OCI-M2 (cell line): Measurements from ENCODE around the gene POM121C.
"Not testable (repeated sequence)": the region's sequence is repeated elsewhere in the genome, so short reads cannot be mapped to it uniquely, and the experiment has no call there.

ENCODE experiments used
- DNase-seq: peaks from one replicate; lab custom pipeline; 2025; ENCODE audit not compliant: unreplicated experiment; lab: John Stamatoyannopoulos, UW

POM121C gene

DNA sequence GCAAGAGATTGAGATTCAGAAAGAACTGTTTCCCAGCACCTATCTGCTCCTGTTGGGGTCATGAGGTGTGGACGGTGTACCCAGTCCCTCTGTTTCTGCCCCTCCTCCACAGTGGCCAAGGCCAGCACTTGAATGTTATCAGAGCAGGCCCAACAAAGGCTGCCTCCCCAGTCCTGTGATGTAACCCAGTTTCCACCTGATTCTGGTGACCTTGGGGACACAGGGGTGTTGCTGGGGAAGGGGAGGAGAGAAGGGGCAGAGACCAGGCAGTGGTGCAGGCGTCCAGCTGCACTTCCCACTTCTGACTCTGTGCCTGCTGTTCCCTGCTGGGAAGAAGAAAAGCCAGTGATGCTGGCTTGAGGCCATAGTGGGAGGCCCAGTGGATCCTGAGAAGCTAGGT is 88.2 kb downstream of the POM121C start:
- not testable (repeated sequence) for DNase-seq

DNA sequence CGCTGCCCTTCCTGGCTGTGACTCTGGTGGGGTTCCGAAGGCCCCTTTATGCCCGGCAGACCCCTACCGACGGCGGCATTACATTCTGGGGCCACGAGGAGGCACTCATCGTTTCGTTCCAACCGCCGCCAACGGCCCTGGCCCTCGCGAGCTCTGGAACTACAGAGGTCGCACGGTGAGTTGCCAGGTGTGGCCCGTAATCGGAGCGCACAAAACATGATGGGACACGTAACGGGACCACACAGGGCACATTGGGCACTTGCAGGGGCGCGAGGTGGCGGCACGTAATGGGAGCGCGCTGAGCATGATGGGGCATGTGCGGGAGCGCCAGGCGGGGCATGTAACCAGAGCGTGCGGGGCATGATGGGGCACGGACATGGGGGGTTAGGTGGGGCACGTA is 90.8 kb downstream of the POM121C start, which contains the start of gene TRIM73:
Gene TRIM73, plus strand, starts transcription at position 301 of the 400 bp plus-strand sequence. CDS start 3,305 bp downstream, outside the sequence.
- DNase-seq: not testable (repeated sequence)

DNA sequence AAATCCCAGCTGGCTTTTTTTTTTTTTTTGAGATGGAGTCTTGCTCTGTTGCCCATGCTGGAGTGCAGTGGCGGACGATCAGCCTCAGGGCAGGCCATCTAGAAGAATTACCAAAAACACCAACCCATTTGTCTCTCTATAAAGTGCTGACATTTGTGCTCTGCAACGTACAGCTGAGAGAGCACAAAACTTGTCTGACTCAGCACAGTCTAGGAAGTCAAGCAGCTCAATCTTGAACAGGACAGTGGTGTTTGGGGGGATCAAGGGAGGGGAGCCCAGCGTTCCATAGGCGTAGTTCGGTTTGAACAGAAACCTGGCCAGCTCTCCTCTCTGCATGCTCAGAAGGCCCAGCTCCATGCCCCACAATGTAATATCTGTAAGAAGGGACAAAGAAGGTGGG is 92.9 kb downstream of the POM121C start:
- DNase-seq: not testable (repeated sequence)

DNA sequence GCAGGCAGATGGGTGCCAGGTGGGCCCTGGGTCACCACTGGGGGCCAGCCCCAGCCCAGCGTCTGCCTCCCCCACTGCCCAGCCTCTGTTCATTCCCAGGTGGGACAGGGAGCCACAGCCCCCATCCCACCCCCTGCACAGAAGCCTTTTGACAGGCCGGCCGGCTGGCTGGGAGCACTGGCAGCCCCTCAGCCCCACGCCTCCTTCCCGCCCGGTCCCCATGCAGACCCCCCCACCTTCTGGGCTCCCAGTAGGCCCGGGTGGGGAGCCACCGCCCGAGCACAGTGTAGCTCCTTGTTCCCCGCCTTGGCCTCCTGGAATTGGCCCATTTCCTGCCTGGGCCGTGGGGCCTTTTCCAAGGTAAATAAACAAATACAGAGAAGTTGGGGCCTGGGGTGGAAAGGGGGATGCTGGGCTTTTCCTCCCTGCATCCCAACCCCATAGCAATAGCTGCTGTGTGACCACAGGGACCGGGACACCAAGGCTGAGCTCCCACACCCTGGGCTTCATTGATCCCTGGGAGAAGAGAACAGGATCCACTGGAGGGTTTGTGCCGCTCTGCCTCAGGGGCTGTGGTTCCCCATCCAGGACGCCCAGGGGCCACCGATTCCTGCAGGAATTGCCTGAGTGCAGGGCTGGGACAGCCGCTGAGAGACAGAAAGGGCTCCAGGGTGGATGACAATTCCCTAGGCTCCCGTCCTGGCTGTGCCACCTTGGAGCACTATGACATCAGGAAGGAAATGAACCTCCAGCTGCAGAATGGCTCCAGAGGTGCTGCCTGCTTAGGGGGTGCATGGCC is 111.4 kb downstream of the POM121C start:
- DNase-seq: not testable (repeated sequence)

DNA sequence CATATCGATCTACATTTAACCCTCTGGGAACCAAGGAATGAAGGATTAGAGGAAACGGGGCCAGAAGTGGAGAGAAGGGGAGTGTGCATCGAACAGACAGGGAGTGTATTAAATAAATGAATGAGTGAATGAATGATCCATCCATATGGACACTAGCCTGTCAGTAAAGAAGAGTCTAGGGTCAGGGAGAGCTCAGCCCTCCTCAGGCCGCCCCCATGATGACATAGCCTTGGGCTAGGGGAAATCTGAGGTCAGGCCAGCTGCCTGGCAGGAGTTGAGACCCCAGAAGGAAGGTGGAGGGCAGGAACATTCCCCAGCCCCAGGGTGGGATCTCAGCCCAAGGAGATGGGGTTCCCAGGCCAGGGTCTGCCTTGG is 112.0 kb downstream of the POM121C start:
- not testable (repeated sequence) for DNase-seq

DNA sequence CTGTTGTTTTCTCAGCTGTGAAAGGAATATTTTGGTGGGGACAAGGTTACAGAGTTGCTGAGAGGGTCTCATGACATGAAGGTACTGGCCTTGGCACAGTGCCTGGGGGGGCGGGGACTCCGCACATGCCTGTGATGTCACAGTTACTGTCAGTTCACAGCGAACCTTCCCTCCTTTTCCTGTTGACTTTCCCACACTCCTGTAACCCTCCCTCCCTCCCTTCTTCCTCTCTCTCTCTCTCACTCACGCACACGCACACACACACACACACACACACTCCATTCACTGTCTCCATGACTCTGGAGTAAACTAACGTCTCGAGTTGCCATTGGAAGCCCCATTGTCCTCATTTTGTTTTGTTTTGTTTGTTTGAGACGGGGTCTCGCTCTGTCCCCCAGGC is 118.8 kb downstream of the POM121C start:
- not testable (repeated sequence) for DNase-seq
